NCI-H146 treated with DMSO at 0.1 percent for 48 hours (cell line): ENCODE data around the gene LPCAT2.

Experiments
- DNase-seq: peaks from one replicate; lab custom pipeline; 2025; ENCODE audit not compliant: unreplicated experiment; lab: John Stamatoyannopoulos, UW

LPCAT2 gene

GRCh38 chr16:55508941-55509931 is at the start of gene LPCAT2:
Gene LPCAT2 (plus strand): TSS chr16:55509072. CDS start chr16:55509182, 110 bp downstream.
- DNase-seq, result no peak

DNA sequence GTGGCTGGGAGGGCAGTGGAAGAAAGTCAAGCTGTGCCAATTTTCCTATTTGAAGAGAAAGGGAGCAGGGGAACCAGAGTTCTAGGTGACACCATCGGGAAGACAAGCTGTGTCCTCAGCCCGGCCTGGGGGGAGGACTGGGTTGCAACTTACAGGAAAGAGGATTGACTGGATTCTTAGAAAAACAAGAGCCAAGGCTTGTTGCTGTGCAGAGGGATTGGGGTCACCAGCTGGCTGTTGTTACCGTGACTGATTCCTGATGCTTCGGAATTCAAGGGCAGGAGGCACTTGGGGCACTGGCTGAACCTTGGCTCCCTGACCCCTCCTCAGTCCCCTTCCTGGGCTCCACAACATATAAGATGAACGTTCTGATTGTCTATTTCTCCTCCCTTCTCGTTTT is 46.6 kb upstream of the LPCAT2 start:
- DNase-seq, result no peak

DNA sequence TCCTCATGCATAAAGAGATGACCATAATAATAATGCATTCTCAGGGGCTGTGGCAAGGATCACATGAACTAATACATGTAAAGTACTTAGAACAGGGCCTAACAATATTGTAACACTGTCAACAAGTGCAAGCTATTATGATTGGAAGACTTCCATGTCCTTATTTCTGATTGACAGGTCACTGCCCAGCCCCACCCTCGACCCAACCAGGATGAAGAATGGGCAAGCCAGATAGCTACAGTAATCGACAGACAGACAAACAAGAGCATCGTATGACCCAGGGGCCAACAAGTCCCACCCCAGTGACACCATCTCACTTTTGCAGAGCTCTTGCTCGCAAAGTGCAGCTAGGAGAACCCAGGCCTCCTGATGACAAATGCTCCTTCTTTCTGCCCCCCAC is 44.5 kb upstream of the LPCAT2 start:
- no peak for DNase-seq

DNA sequence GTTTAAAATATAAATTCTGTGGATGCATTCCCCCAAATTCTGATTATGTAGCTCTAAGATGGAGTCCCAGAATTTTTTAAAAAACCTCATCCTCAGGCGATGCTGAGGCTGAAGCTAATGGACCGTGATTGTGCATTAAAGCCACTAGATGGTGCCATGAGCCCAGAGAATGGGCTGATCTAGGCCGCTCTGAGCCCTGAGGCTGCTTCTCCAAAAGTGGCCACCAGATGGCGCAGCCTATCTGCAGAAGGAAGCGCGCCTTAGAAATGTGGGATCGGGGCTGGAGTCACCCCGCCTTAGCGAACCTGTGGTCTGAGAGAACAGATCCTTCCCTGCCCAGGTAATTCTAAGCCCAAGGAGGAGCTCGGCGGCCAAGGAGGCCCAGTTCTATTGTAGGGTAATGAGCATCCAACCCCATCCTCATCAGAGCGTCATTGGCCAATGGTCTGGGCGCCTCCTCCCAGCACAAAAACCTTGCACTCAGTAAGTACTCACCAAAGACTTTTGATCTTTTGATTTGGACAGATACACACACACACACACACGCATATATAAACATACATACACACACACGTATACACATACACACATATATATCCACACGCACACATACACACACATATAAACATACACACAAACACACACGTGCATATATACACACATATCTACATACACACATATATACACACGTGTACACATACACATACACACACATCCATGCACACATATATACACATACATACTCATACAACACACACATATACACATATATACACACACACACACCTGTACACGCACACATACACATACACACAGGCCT is 43.6 kb upstream of the LPCAT2 start:
- DNase-seq, result peak; percentile 1

DNA sequence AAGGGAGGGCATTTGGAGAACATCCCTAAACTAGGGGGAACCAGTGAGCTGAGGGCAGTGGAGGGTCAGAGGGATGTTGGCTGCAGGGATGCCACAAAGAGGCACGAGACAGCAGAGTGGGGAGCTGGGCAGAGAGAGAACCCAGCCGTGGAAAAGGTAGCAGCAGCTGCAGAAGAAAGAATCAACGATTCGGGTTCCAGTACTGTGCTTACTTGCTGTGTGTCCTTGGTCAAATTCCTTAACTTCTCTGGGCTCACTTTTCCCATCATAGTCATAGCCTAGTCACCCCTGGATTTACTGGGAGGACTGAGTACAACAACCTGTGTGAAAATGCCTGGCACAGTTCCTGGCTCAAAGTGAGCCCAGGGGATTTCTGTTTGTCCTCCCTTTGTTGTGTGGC is 42.7 kb upstream of the LPCAT2 start:
- no peak for DNase-seq

DNA sequence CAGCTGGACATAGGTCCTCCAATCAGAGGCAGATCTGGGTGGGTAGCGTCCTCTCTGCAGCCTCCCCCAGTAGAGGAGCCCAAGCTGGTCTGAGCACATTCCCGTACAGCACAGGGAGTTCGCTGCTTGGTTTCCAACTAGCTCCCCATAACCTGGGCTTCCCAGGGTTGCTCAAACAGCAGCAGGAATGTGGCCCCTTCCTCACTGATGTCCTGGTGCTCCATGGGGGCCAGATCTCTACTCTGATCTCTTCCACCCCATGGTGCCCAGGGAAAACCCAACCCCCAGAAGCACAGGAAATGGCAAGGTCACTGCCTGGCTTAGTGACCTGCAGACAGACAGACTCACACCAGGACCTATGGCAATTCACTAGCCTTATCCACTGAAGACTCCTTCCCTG is 41.0 kb upstream of the LPCAT2 start:
- DNase-seq, result no peak

- no peak for DNase-seq
These were observed 40.4 kb upstream of the LPCAT2 start for GRCh38 chr16:55468352-55468990.

DNA sequence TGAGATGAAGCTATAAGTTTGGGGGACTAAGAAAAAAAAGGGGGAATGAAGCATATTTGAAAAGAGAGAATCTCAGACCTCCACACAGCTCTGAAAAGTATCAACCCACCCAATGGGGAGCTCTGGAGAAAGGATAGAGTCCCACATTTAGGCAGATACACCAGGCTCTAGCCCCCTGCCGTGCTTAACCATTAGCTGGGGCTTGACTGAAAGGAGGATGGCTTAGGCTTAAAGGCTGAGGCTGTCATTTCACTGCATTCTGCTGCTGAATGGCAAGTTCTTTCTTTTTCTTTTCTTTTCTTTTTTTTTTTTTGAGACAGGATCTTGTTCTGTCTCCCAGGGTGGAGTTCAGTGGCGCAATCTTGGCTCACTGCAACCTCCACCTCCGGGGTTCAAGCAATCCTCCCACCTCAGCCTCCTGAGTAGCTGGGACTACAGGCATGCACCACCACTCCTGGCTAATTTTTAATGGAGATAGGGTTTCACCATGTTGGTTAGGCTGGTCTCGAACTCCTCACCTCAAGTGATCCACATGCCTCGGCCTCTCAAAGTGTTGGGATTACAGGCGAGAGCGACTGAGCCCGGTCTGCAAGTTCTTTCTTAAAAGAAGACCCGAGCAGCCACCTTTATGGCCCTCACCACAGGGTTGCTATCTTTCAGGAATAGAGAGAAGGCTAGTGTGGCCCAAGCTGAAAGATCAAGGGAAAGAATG is 38.9 kb upstream of the LPCAT2 start:
- DNase-seq, result no peak

- no peak for DNase-seq
These were observed 38.1 kb upstream of the LPCAT2 start for GRCh38 chr16:55470533-55471371.

DNA sequence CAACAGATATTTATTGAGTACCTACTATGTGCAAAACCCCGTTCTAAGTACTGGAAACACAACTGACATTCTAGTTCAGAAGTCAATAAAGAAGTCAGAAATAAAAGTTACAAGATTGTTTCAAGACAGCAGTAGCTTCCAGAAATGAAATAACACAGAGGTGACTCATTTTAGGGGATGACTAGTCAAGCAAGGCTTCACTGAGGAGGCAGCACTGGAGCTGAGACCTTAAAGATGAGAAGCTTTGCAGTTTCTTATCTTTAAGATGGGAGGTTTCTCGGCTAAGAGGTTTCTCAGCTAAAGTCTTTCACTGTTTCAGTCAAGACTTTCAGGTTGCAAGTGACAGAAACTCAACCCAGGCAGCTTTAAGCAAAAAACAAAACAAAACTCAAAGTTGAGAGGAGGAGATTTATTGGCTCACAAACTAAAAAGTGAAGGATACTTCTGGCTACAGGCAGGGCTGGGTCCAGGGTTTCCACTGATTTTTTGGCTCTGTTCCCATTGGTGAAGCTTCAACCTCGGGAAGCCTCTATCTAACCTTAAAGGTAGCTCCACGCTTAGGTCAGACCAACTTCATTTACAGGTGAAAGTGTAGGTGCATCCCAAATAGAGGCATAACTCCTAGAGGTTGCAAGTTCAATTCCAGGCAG is 37.3 kb upstream of the LPCAT2 start:
- DNase-seq, result no peak

- no peak for DNase-seq
These were observed 35.3 kb upstream of the LPCAT2 start for GRCh38 chr16:55473587-55473986.

DNA sequence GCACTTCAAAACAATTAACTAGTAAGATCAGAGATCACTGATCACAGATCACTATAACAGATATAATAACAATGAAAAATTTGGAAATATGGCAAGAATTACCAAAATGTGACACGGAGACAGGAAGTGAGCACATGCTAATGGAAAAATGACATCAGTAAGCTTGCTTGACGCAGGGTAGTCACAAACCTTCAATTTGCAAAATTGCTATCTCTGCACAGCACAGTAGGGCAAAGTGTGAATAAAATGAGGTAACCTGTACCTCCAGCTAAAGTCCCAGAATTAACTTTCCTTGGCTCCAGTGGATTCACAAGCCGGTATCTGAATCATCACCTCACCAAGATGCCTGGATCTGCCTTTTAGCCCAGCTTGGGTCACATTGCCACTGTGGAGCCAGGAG is 34.1 kb upstream of the LPCAT2 start:
- DNase-seq, result no peak

GRCh38 chr16:55475919-55476318 is 33.0 kb upstream of the LPCAT2 start:
- DNase-seq, result no peak

DNA sequence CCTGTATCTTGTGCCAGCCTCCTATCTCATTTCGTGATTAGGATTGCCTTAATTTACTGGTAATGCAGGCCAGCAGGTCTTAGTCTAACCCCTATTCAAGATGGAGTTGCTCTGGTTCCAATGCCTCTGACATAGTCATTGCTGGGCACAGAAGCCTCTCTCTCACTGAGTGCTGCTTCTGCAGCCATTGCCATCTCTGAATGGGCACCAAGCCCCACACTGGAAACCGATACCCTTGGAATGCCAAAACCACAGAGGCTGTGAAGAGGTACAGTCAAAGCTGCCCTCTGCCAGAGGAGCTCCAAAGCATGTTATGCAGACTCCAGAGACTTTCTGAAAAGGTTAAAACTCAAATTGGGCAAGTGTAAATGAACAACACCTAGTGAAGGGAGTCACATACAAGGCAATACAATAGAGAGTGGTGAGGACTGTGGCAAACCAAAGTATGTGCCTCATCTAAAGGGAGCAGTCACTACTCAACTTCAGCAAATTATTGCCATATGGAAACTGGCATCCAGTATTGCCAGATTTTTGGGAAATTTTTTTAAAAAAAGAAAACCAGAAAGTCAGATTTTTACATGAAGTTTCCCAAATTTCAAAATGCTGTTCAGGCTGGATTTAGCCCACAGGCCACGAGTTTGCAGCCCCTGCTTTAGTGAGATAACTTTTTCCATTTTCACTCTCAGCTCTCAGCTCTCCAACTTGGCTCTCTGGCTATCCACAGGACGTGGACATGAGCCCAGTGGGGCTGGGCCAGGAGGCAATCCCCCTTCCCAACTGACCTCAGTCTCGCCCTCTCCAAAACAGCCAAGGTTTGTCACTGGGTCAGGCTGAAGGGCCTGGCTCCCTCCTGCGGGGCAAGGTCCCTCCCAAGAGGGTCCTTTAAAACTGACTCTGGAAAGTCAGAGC is 32.0 kb upstream of the LPCAT2 start:
- no peak for DNase-seq

GRCh38 chr16:55477736-55478135 is 31.1 kb upstream of the LPCAT2 start:
- no peak for DNase-seq

GRCh38 chr16:55478827-55479429 is 29.9 kb upstream of the LPCAT2 start, which contains the start of gene MMP2:
Gene MMP2 (plus strand): TSS chr16:55479198. CDS start chr16:55479480, 282 bp downstream.
- DNase-seq, result no peak

DNA sequence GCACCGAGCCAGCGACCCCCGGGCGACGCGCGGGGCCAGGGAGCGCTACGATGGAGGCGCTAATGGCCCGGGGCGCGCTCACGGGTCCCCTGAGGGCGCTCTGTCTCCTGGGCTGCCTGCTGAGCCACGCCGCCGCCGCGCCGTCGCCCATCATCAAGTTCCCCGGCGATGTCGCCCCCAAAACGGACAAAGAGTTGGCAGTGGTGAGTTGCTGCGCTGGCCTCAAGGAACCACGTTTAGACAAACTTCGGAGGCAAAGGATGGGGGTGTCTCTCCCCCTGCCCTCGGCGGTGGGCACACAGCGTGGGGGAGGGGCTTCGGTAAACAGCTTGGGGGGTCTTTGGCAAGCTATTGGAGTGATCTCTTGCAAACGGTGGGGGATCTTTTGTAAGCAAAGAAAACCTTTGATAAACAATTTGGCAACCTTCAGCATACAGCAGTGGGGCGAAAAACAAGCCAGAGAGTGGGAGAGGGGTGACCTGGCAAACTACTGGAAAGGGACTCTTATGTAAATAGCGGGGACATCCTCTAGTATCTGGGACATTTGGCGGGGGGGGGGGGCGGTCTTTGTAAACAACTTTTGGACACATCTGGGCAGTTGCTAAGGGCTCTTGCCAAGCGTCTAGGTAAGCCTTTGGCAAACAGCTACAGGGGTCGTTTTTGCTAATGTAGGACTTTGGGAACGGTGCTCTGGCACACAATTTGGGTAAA is 29.3 kb upstream of the LPCAT2 start:
- DNase-seq, result no peak
